Fibroblast of lung (primary cell): ENCODE results near the gene ZNF600. TPM values are rescaled to one million over a fixed set of nuclear protein-coding genes. Genes with fewer than 3 reads are reported as not detected.
"Not testable (repeated sequence)": the region's sequence is repeated elsewhere in the genome, so short reads cannot be mapped to it uniquely, and the experiment has no call there.

Source experiments
- DNase-seq, 2 donors: peaks; one replicate each; pipeline versions ENCODE4 v3.0.0 to v3.0.0-alpha.2; 2010; ENCODE audit warnings: low read depth in 2 of 2
- H2AFZ ChIP-seq: 2 replicates; pipeline ENCODE4 v1.5.1; 2012; ENCODE audit warnings: low read length, control low read depth, inconsistent platforms
- H3K27ac ChIP-seq: 2 replicates; pipeline ENCODE4 v1.5.1; 2011; ENCODE audit warnings: low read length, control low read depth; ENCODE audit not compliant: insufficient read depth
- H3K27me3 ChIP-seq: 2 replicates; pipeline ENCODE4 v1.5.1; 2011; ENCODE audit warnings: mild to moderate bottlenecking, low read length; ENCODE audit not compliant: control insufficient read depth, insufficient read depth
- H3K36me3 ChIP-seq: 2 replicates; pipeline ENCODE4 v1.5.1; 2011; ENCODE audit warnings: low read length; ENCODE audit not compliant: control insufficient read depth, insufficient read depth
- H3K4me1 ChIP-seq: 2 replicates; pipeline ENCODE4 v1.5.1; 2011; ENCODE audit warnings: low read length; ENCODE audit not compliant: control insufficient read depth, insufficient read depth; ENCODE audit errors: extremely low read depth
- H3K4me2 ChIP-seq: 2 replicates; pipeline ENCODE4 v1.5.1; 2011; ENCODE audit warnings: low read length, control low read depth; ENCODE audit not compliant: insufficient read depth; ENCODE audit errors: extremely low read depth
- H3K4me3 ChIP-seq, 4 experiments: fragments of 200-600 bp in 1 of 4; sonication (generic) in 1 of 4; replicated peaks in 1 of 4; 2 replicates each; pipeline ENCODE4 v1.5.1; 2011 to 2016; ENCODE audit warnings: low read length in 4 of 4, low read depth in 3 of 4, mild to moderate bottlenecking in 3 of 4, control low read depth in 2 of 4, inconsistent platforms in 1 of 4, mixed read lengths in 1 of 4; ENCODE audit not compliant: insufficient read depth in 1 of 4; ENCODE audit errors: control extremely low read depth in 1 of 4
- H3K79me2 ChIP-seq: 2 replicates; pipeline ENCODE4 v1.5.1; 2012; ENCODE audit warnings: mild to moderate bottlenecking, low read length, inconsistent platforms; ENCODE audit not compliant: control insufficient read depth, insufficient read depth
- H3K9ac ChIP-seq: 2 replicates; pipeline ENCODE4 v1.5.1; 2011; ENCODE audit warnings: mild to moderate bottlenecking, low read length, control low read depth; ENCODE audit not compliant: insufficient read depth
- H3K9me3 ChIP-seq: 2 replicates; pipeline ENCODE4 v1.5.1; 2012; ENCODE audit warnings: low read depth, low read length; ENCODE audit not compliant: control insufficient read depth, insufficient read depth
- H4K20me1 ChIP-seq: 2 replicates; pipeline ENCODE4 v1.5.1; 2011; ENCODE audit warnings: low read length; ENCODE audit not compliant: control insufficient read depth, insufficient read depth; ENCODE audit errors: extremely low read depth
- EZH2 ChIP-seq: IDR thresholded peaks from 2 replicates; pipeline ENCODE4 v1.5.1; 2012; ENCODE audit warnings: low read length, control low read depth, mild to moderate bottlenecking; ENCODE audit errors: missing control alignments
- polyA plus RNA-seq, 2 donors: library from polyadenylated mRNA; depleted of rRNA in 1 of 2; stranded (reverse) in 1 of 2; unstranded in 1 of 2; fragments of >200 nt; gene quantifications; 2 replicates each; pipeline ENCODE4 v1.2.1, GENCODE V29; 2011 to 2012; ENCODE audit warnings: missing spikeins in 1 of 2
- total RNA-seq: library from RNA; depleted of rRNA; stranded (reverse); fragments of >200 nt; gene quantifications from 2 replicates; pipeline ENCODE4 v1.2.1, GENCODE V29; 2014
- TF ChIP-seq, protein P1 (sequence below), 2 donors: IDR thresholded peaks in 1 of 2; conservative IDR thresholded peaks in 1 of 2; 1 replicate in 1 of 2; 2 replicates in 1 of 2; pipeline ENCODE4 v1.5.1; 2011 to 2012; ENCODE audit warnings: low read length in 2 of 2, control low read depth in 1 of 2, inconsistent platforms in 1 of 2, low read depth in 1 of 2, mild to moderate bottlenecking in 1 of 2

Gene ZNF600
- total and polyA plus RNA-seq, 2 donors (not counting 1 experiment from before 2014, with no cell fraction given) = 2.7 to 5.0 TPM

GRCh38 chr19:52786078-52786463 is 520 bp downstream of the ZNF600 start:
- Histone ChIP-seq H3K9ac (no peak overlapping the region), H4K20me1 (no peaks in the 10 kb centered on the region), H3K4me2 (peak overlapping the region; percentile 73), H3K4me1 (no peaks in the 10 kb centered on the region), H3K36me3 (no peaks in the 10 kb centered on the region), H3K79me2 (no peaks in the 10 kb centered on the region), H2AFZ (peak overlapping the region; percentile 71), H3K27me3 (no peaks in the 10 kb centered on the region), H3K9me3 (no peaks in the 10 kb centered on the region), H3K27ac (no peak overlapping the region), H3K4me3 (peak overlapping the region; percentile 55 to 75 (median 68))
- TF ChIP-seq EZH2 = no peak
- TF ChIP-seq, protein P1, sequence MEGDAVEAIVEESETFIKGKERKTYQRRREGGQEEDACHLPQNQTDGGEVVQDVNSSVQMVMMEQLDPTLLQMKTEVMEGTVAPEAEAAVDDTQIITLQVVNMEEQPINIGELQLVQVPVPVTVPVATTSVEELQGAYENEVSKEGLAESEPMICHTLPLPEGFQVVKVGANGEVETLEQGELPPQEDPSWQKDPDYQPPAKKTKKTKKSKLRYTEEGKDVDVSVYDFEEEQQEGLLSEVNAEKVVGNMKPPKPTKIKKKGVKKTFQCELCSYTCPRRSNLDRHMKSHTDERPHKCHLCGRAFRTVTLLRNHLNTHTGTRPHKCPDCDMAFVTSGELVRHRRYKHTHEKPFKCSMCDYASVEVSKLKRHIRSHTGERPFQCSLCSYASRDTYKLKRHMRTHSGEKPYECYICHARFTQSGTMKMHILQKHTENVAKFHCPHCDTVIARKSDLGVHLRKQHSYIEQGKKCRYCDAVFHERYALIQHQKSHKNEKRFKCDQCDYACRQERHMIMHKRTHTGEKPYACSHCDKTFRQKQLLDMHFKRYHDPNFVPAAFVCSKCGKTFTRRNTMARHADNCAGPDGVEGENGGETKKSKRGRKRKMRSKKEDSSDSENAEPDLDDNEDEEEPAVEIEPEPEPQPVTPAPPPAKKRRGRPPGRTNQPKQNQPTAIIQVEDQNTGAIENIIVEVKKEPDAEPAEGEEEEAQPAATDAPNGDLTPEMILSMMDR (conservative IDR thresholded peaks at IDR 0.05 in 1 of 2, IDR thresholded peaks at IDR 0.05 in 1 of 2; ENCODE audit: low read depth in 1 of 2, low read length in 2 of 2) = no peak
- DNase-seq = no peak

- Histone ChIP-seq H3K27ac (no peak overlapping the region), H2AFZ (no peak overlapping the region), H3K79me2 (no peaks in the 10 kb centered on the region), H3K9me3 (no peaks in the 10 kb centered on the region), H3K27me3 (no peaks in the 10 kb centered on the region), H3K4me1 (no peaks in the 10 kb centered on the region), H4K20me1 (no peaks in the 10 kb centered on the region), H3K4me3 (peak overlapping the region in 2 of 4 experiments; percentile 55 to 75), H3K36me3 (no peaks in the 10 kb centered on the region), H3K4me2 (no peak overlapping the region), H3K9ac (no peak overlapping the region)
- no peak for DNase-seq
- no peak for TF ChIP-seq EZH2
- TF ChIP-seq, protein P1 (conservative IDR thresholded peaks at IDR 0.05 in 1 of 2, IDR thresholded peaks at IDR 0.05 in 1 of 2; ENCODE audit: low read depth in 1 of 2, low read length in 2 of 2) = no peak
These were observed 1.1 kb downstream of the ZNF600 start for GRCh38 chr19:52785506-52785905.

DNA sequence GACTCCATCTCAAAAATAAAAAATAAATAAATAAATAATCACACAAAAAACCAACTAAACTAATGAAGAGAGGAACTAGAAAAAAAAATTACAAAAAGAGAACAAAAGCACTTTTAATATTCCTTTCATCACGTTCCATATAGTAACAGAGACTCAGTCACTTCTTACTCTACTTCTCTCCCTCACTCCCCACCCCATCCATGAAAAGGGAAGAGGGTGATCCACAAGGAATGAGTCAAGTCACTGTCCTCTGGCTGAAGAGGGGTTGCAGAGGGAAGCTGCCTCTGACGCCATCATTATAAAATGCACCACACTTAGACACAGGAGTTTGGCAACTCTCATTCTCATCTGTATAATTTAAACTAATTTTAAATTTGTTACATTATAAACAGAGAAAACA is 3.7 kb downstream of the ZNF600 start:
- H3K27me3 ChIP-seq, H3K4me1 ChIP-seq, H3K9me3 ChIP-seq, H3K4me3 ChIP-seq, H3K9ac ChIP-seq, H2AFZ ChIP-seq, H3K36me3 ChIP-seq, H4K20me1 ChIP-seq, H3K4me2 ChIP-seq, H3K79me2 ChIP-seq, H3K27ac ChIP-seq, DNase-seq: not testable (repeated sequence)
